H1 (cell line): ENCODE data around the gene SLC12A4. TPM values are rescaled to one million over a fixed set of nuclear protein-coding genes. Genes with fewer than 3 reads are reported as not detected.

Experiments
- ATF2 ChIP-seq: IDR thresholded peaks from 2 replicates; pipeline ENCODE4 v1.6.1; 2012; ENCODE audit warnings: low read length, inconsistent platforms
- BCL11A ChIP-seq, 2 experiments: IDR thresholded peaks; one replicate each; pipeline ENCODE4 v1.6.1; 2011; ENCODE audit warnings: low read depth in 2 of 2, low read length in 2 of 2, mild to moderate bottlenecking in 2 of 2
- RBBP5 ChIP-seq: IDR thresholded peaks from 2 replicates; pipeline ENCODE4 v1.7.1; 2012; ENCODE audit warnings: low read depth, mild to moderate bottlenecking, inconsistent platforms, low read length, moderate library complexity, borderline replicate concordance
- SIRT6 ChIP-seq: IDR thresholded peaks from one replicate; pipeline ENCODE4 v1.7.1; 2012; ENCODE audit warnings: low read length, inconsistent platforms
- SP2 ChIP-seq: IDR thresholded peaks from 2 replicates; pipeline ENCODE4 v1.6.1; 2012; ENCODE audit warnings: mild to moderate bottlenecking, low read length, inconsistent platforms
- SUZ12 ChIP-seq: fragments of 200-600 bp; sonication (generic); IDR thresholded peaks from 2 replicates; pipeline ENCODE4 v1.6.1; 2012; ENCODE audit warnings: mild to moderate bottlenecking, inconsistent platforms, low read length, moderate library complexity, mixed read lengths
- ZNF274 ChIP-seq: IDR thresholded peaks from 2 replicates; pipeline ENCODE4 v1.7.0; 2012; ENCODE audit warnings: low read length, borderline replicate concordance; ENCODE audit errors: extremely low read depth
- polyA plus RNA-seq, 7 experiments: library from polyadenylated mRNA; depleted of rRNA in 3 of 7; stranded (reverse) in 5 of 7; unstranded in 2 of 7; fragments of >200 nt in 5 of 7; fragments of 200-250 nt in 2 of 7; gene quantifications; 1 replicate in 5 of 7; 2 replicates in 1 of 7; 4 replicates in 1 of 7; pipeline versions ENCODE4 v1.2.1 to v1.2.3, GENCODE V29; 2011 to 2013; ENCODE audit warnings: missing spikeins in 2 of 7, mixed read lengths in 2 of 7
- total RNA-seq: library from RNA; stranded (reverse); fragmentation: NEBNext Ultra II Directional; extraction: Animal tissue kit (Norgen Biotek cat#: 25700); gene quantifications from 2 replicates; pipeline ENCODE4 v1.2.1, GENCODE V29; 2021

The SLC12A4 gene
- total and polyA plus RNA-seq, 2 of the 8 experiments (the other 6 are each of a cell fraction or from before 2014, with no cell fraction given) = 41.3 to 49.3 TPM

GRCh38 chr16:67996666-67997065 lies 28.2 kb upstream of the SLC12A4 start (continued):
- TF ChIP-seq RBBP5 (no peak), SUZ12 (no peak), BCL11A (IDR thresholded peaks at IDR 0.05; ENCODE audit: low read depth in 2 of 2, low read length in 2 of 2) (no peak), ATF2 (no peak), ZNF274 (no peak), SP2 (no peak), SIRT6 (no peak)
- TF ChIP-seq, all 59 proteins: peak for 0
